GM13976 (cell line): ENCODE measurements around the gene TMEM132D.

Source experiments
- DNase-seq: peaks from one replicate; pipeline ENCODE4 v3.0.0; 2012; ENCODE audit warnings: low spot score
- CTCF ChIP-seq: IDR thresholded peaks from 2 replicates; pipeline ENCODE4 v1.5.1; 2012; ENCODE audit warnings: borderline replicate concordance, mild to moderate bottlenecking; ENCODE audit not compliant: insufficient read depth; ENCODE audit errors: extremely low read depth, missing control alignments, control extremely low read depth
- in situ Hi-C: fragments of 300-500 bp; cut with MboI; formaldehyde crosslinking; loops from one replicate; pipeline ENCODE4 v1.12.0; 2022; ENCODE audit warnings: low sequenced_read_pairs, mixed read lengths, inconsistent platforms; ENCODE audit not compliant: unreplicated experiment

TMEM132D gene

GRCh38 chr12:129605666-129606065 lies 298.2 kb downstream of the TMEM132D start:
- no peak for DNase-seq
- TF ChIP-seq CTCF = no peak
- in situ Hi-C loops = no loop called here

- in situ Hi-C loops = no loop called here
- no peak for TF ChIP-seq CTCF
- DNase-seq = no peak
Observed at GRCh38 chr12:129604506-129604905, 299.3 kb downstream of the TMEM132D start.

- in situ Hi-C loops = no loop called here
- TF ChIP-seq CTCF = no peak
- DNase-seq = no peak
Observed at GRCh38 chr12:129599406-129599805, 304.4 kb downstream of the TMEM132D start.

- TF ChIP-seq CTCF = no peak
- in situ Hi-C loops = no loop called here
- DNase-seq = no peak
Observed at GRCh38 chr12:129594098-129594497, 309.7 kb downstream of the TMEM132D start.

- no peak for DNase-seq
- in situ Hi-C loops = no loop called here
- TF ChIP-seq CTCF = no peak
Observed at GRCh38 chr12:129592449-129592848, 311.4 kb downstream of the TMEM132D start.

- TF ChIP-seq CTCF = no peak
- in situ Hi-C loops = no loop called here
- DNase-seq = no peak
Observed at GRCh38 chr12:129589503-129589902, 314.3 kb downstream of the TMEM132D start.

GRCh38 chr12:129588142-129588541 lies 315.7 kb downstream of the TMEM132D start:
- DNase-seq = no peak
- no peak for TF ChIP-seq CTCF
- in situ Hi-C loops = no loop called here
